ENCODE results near the gene PBXIP1.

PBXIP1 gene

GRCh38 chr1:154974102-154974807 lies 18.4 kb upstream of the PBXIP1 start, which contains the start of gene CKS1B:
TSS of gene CKS1B (plus strand) at chr1:154974681. CDS start at chr1:154974746, 65 bp downstream.
- H3K27ac ChIP-seq = peak within 1 kb of the TSS; percentile 100
- DNase-seq (ENCODE audit: low read depth, low spot score) = peak; percentile 100

GRCh38 chr1:154973344-154974101 lies 17.6 kb upstream of the PBXIP1 start:
- peak; percentile 89 for DNase-seq (ENCODE audit: low read depth, low spot score)
- peak overlapping the region; percentile 100 for H3K27ac ChIP-seq

GRCh38 chr1:154972517-154973343 lies 16.8 kb upstream of the PBXIP1 start:
- DNase-seq (ENCODE audit: low read depth, low spot score) = peak; percentile 91
- H3K27ac ChIP-seq = peak overlapping the region; percentile 100

GRCh38 chr1:154972213-154972516 lies 16.3 kb upstream of the PBXIP1 start:
- H3K27ac ChIP-seq = peak overlapping the region; percentile 100
- DNase-seq (ENCODE audit: low read depth, low spot score) = no peak

- H3K27ac ChIP-seq = peak overlapping the region; percentile 100
- DNase-seq (ENCODE audit: low read depth, low spot score) = peak; percentile 76
These were observed 15.6 kb upstream of the PBXIP1 start for GRCh38 chr1:154971341-154971998.

DNA sequence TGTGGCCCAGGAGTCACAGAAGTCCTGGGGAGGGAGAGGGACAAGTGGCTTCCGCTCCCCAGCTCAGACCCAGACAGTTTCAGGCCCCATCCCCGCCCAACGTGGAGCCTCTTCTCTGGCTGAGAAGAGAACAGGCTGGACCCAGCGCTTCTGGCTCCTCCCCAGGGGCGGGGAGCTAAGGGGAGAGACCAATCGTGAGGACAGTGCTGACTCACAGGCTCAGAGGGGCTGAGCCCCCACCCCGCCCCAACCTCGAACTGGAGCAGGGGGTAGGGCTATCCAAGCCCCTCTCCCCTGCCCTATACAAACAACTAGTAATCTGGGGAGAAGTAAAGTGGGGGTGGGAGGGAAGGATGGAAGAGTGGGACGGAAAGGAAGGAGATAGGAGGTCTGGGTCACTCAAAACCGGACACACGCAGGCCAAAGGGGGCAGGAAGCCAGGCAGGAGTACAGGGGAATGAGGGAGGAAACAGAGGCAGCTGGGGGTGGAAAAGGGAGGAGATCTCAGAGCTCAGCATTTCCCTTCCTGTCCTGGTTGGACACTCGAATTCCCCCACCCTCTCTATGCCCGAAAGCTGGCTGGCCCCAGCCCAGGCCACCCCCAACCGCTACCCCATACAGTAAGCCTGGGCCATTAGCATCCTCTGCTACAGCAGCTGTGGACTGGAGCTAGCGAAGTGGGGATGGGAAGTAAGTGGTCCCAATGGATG lies 14.9 kb upstream of the PBXIP1 start, which contains the start of gene SHC1:
Gene SHC1, minus strand, starts transcription at position 117 of the 710 bp plus-strand sequence. CDS start 221 bp downstream, outside the sequence.
- H3K27ac ChIP-seq = peak within 1 kb of the TSS; percentile 100
- peak; percentile 63 for DNase-seq (ENCODE audit: low read depth, low spot score)

- H3K27ac ChIP-seq = peak overlapping the region; percentile 100
- DNase-seq (ENCODE audit: low read depth, low spot score) = no peak
These were observed 14.1 kb upstream of the PBXIP1 start for GRCh38 chr1:154969860-154970452.

DNA sequence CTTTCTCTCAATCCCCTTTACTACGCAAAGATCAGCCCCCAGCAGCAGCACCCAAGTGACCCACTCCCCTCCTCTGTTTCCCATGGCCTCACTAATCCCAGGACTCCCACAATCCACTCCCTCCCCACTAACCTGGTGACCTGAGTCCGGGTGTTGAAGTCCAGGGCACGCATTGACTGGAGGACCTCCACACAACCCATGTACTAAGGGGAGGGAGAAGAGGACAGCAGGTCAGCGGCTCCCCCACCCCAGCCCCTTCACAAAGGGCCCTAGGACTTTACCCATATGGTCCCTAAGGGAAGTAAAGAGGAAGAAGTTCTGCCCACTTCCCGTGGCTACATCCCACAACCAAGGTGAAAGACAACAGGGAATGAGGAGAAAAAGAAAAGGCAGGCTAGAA lies 13.3 kb upstream of the PBXIP1 start:
- peak overlapping the region; percentile 100 for H3K27ac ChIP-seq

DNA sequence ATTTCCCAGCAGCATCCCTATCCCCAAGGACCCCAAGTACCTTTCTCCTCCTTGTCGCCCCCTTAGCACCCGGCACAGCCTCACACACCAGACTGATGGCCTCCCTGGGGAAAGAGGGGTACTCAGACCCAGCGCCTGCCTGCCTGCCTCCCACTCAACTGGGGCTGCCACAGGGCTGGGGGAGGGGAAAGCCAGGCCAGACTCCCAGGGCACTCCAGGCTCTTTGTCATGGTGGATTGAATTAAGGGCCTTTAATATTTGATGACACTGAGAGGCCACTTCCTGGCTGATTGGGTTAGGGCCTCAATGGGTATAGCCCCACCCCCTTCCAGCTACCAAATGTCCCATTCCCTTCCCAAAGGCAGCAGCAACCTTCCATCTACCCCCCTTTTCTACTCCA lies 12.8 kb upstream of the PBXIP1 start:
- no peak for DNase-seq (ENCODE audit: low read depth, low spot score)
- peak overlapping the region; percentile 100 for H3K27ac ChIP-seq

More for the DNA sequence above, 13.3 kb upstream of the PBXIP1 start:
- no peak for DNase-seq (ENCODE audit: low read depth, low spot score)

DNA sequence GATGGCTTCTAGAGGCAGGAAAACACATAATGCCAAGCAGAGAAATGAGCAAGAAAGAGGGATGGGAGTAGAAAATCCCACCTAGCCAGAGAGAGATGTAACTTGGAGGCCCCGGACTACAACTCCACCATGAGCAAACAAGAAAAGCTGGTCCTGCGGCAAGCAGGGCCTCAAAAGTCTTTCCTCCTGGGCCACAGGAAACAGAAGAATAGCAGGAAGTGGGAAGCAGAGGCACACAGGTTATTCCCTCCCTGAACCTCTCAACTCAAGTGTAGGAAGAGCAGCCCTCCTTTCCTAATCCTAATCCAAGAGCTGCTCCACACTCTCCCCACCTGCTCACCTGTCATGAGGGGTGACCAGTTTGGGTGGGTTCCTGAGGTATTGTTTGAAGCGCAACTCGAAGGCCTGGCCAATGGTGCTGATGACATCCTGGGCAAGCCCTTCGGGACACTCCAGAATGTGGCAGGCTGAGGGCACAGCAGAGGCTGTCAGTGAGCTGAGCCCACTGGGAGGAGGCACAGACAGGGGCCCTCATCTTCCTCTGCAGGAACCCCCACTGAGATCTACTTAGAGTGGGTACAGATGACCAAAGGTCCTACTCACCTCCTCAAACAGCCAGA lies 11.5 kb upstream of the PBXIP1 start:
- no peak for DNase-seq (ENCODE audit: low read depth, low spot score)
- peak overlapping the region; percentile 100 for H3K27ac ChIP-seq

GRCh38 chr1:154966111-154966510 lies 10.2 kb upstream of the PBXIP1 start:
- no peak for DNase-seq (ENCODE audit: low read depth, low spot score)
- peak overlapping the region; percentile 100 for H3K27ac ChIP-seq

- DNase-seq (ENCODE audit: low read depth, low spot score) = no peak
- H3K27ac ChIP-seq = peak overlapping the region; percentile 92
These were observed 8.5 kb upstream of the PBXIP1 start for GRCh38 chr1:154964359-154964758.

DNA sequence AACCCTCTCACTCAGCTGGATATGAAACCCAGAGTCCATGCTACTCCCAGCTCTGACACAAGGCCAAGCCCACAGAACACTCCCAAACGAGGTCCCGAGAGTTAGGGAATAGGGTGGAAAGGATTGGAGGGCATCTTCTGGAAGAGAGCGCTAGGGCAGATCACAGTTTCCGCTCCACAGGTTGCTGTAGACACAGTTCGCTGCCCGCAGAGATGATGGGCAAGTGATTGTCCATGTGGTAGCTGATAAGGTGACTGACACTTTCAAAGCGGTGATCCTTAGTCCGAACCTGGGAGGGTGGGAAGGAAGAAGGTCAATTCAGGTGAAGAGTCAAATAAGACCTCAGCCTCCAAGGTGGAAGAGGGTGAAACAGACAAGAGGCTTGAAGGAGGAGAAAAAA lies 7.7 kb upstream of the PBXIP1 start:
- no peak for DNase-seq (ENCODE audit: low read depth, low spot score)
- peak overlapping the region; percentile 92 for H3K27ac ChIP-seq

DNA sequence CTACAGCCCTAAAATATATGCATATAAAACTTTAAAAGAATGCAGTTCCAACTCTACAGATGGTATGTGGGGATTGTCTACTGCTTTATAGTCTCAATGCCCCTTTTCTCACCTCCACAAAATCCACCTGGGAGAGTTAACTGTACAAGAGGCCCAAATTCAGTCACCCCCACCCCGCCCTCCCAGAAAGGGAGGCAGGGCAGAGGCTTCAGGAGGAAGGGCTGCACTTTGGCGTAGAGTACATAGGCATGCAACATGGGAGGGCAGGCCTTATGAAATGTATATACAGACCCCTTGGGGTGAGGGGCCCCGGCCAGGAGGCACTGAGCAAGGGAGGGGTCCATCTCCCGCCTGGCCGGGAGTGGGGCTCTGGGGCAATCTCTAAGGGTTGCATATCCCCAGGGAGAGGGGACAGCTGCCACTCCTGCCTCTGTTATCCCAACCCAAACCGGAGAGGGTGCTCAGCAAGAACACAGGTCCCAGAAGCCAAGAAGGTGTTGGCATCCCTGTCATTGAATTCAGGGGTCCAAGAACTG lies 7.0 kb upstream of the PBXIP1 start:
- peak overlapping the region; percentile 92 for H3K27ac ChIP-seq
- DNase-seq (ENCODE audit: low read depth, low spot score) = no peak

- no peak for DNase-seq (ENCODE audit: low read depth, low spot score)
- peak overlapping the region; percentile 92 for H3K27ac ChIP-seq
These were observed 6.4 kb upstream of the PBXIP1 start for GRCh38 chr1:154962156-154962749.

DNA sequence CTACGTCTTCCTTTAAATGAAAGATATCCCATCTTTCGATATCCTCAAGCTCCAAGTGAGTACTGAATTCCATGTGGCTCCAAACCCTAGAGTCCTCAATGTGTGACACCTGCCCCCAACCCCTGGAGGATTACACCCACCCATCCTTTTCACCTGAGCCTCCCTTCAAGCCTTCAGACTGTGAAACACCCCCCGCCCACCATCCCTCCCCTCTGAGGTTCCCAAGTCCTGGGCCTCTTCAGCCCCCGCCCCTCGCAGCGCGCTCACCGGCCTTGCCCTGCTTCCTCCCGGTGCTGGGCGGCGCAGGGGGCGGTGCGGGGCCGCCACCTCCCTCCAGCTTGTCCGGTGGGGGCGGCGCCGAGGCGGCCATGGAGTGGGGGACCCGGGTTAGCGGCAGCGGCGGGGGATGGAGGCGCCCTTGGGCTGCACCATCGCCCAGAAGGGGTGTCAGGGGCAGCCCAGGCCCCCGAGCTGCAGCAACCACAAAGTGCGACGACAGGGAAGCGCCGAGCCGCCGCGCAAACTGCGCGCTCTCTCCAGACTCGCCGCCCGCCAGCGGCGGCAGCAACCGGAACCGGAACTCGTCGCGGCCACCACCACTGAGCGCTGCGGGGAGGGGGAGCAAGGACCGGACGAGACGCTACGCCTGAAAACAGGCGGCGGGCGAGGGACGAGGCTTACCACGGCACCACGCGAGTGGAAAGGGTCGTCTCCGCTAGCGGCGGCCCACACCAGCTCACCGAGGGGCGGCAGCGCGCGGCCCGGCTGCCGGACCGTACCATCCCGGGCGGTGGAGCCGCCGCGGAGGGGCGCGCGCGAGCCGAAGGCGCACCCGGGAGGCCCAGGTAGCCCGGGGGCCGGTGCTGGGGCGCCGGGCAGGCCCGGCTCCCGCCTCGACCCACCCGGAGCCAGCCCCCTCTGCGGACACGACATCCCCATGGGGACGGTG lies 5.6 kb upstream of the PBXIP1 start, which contains the start of gene PYGO2:
Gene PYGO2, minus strand, starts transcription at position 576 of the 949 bp plus-strand sequence. Its CDS starts 206 bp downstream, at position 370.
- DNase-seq (ENCODE audit: low read depth, low spot score) = no peak
- peak within 1 kb of the TSS; percentile 92 for H3K27ac ChIP-seq

Measured in epithelial cell of prostate (primary cell).